IMR-90 (cell line): ENCODE results near the gene TTL.

ENCODE experiments used
- CTCF ChIP-seq: conservative IDR thresholded peaks from 2 replicates; pipeline ENCODE4 v1.5.1; 2012; ENCODE audit warnings: mild to moderate bottlenecking, low read depth, low read length, improper control_type of control experiment
- RFX5 ChIP-seq: IDR thresholded peaks from 2 replicates; pipeline ENCODE4 v1.8.0; 2012; ENCODE audit warnings: low read depth, mild to moderate bottlenecking, low read length, moderate library complexity
- TF ChIP-seq, protein P1 (sequence below): fragments of 150-350 bp; IDR thresholded peaks from 2 replicates; pipeline ENCODE4 v1.6.1; 2017; ENCODE audit warnings: mild to moderate bottlenecking, antibody characterized with exemption, low read length, low read depth

GRCh38 chr2:112530728-112531127, 48.8 kb downstream of the TTL start:
- no peak for TF ChIP-seq CTCF
- TF ChIP-seq, protein P1, sequence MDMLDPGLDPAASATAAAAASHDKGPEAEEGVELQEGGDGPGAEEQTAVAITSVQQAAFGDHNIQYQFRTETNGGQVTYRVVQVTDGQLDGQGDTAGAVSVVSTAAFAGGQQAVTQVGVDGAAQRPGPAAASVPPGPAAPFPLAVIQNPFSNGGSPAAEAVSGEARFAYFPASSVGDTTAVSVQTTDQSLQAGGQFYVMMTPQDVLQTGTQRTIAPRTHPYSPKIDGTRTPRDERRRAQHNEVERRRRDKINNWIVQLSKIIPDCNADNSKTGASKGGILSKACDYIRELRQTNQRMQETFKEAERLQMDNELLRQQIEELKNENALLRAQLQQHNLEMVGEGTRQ = no peak
- TF ChIP-seq RFX5 = no peak
